ENCODE results near the gene TTC33. TPM values are rescaled to one million over a fixed set of nuclear protein-coding genes. Genes with fewer than 3 reads are reported as not detected.

TTC33 gene
- total and polyA plus RNA-seq, 2 of the 4 experiments (the other 2 are of a cell fraction) = 3.1 to 8.1 TPM

DNA sequence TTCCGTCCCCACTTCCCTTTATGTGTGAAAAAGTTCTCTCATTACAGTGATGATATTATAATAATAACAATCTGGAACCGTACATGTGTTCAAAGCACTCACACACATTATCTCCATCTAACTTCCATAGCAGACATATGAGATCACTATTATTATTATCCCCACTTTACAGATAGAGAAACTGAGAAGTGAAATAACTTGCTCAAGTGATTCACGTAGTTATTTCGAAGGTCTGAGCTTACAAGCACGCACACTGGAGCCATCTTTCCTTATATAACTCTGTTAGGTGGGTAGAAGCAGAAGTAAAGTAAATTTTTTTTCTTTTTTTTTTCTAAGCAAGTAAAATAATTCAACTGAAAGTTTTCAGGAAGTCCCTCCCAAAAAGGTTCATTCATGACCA is 139.0 kb downstream of the TTC33 start:
- Histone ChIP-seq H4K91ac (ENCODE audit: insufficient read depth, low read depth, low read length) (no peak overlapping the region), H3K36me3 (ENCODE audit: control insufficient read depth, insufficient read depth, low read length) (no peaks in the 10 kb centered on the region), H3K9me3 (ENCODE audit: control insufficient read depth, insufficient read depth, low read length) (no peaks in the 10 kb centered on the region), H3K4me2 (ENCODE audit: low read depth, low read length) (no peak overlapping the region), H2BK5ac (ENCODE audit: low read depth, low read length, poor library complexity, severe bottlenecking) (no peak overlapping the region), H4K8ac (ENCODE audit: low read depth in 2 of 2, low read length in 2 of 2) (no peak overlapping the region), H3K4ac (ENCODE audit: low read depth, low read length) (no peak overlapping the region), H2AFZ (replicated peaks; ENCODE audit: low read length, poor library complexity) (no peak overlapping the region), H3K18ac (ENCODE audit: low read depth, low read length) (no peak overlapping the region), H3K27me3 (ENCODE audit: control insufficient read depth, insufficient read depth, low read length) (no peaks in the 10 kb centered on the region), H3K9ac (ENCODE audit: low read depth, low read length) (no peak overlapping the region), H3K9me1 (ENCODE audit: insufficient read depth, low read length) (no peaks in the 10 kb centered on the region), H3K27ac (ENCODE audit: insufficient read depth, low read length) (no peak overlapping the region), H4K20me1 (ENCODE audit: insufficient read depth, low read length) (no peaks in the 10 kb centered on the region), H2AK9ac (replicated peaks; ENCODE audit: low read depth, low read length, poor library complexity) (no peak overlapping the region), H4K5ac (ENCODE audit: low read depth, low read length) (no peak overlapping the region), H3K79me1 (ENCODE audit: low read depth in 1 of 2, low read length in 2 of 2) (no peaks in the 10 kb centered on the region), H2BK120ac (ENCODE audit: low read depth, low read length) (no peak overlapping the region), H2BK15ac (ENCODE audit: low read depth, low read length) (no peak overlapping the region), H3K14ac (replicated peaks; ENCODE audit: low read depth, low read length) (no peak overlapping the region), H2BK20ac (ENCODE audit: low read depth, low read length) (no peak overlapping the region), H3K56ac (ENCODE audit: extremely low read depth, insufficient read depth, low read length) (no peak overlapping the region), H3K4me3 (ENCODE audit: insufficient read depth, low read depth, low read length) (no peak overlapping the region), H3K4me1 (ENCODE audit: control insufficient read depth, insufficient read depth, low read length) (no peaks in the 10 kb centered on the region), H3K23ac (ENCODE audit: low read depth, low read length) (no peak overlapping the region), H2AK5ac (ENCODE audit: low read depth, low read length) (no peak overlapping the region)
- in situ Hi-C loops (cut with MboI; ENCODE audit: low sequenced_read_pairs) (no loop called here), intact Hi-C loops (cut with micrococcal nuclease) (no loop called here), dilution Hi-C loops (cut with HindIII; ENCODE audit: low sequenced_read_pairs, unreplicated experiment) (no loop called here)
- no peak for ATAC-seq (ENCODE audit: low read depth)
- no CpG with 5 or more reads among the region's 5 CpGs for WGBS, 2 experiments (ENCODE audit: extremely low coverage in 2 of 2, insufficient read length in 1 of 2)
- no TSS peak for BruUV-seq (replicated peaks)
- ChIA-PET CTCF (no interaction called here), POLR2A (ENCODE audit: unreplicated experiment) (no interaction called here)
- DNase-seq = no peak
- TF ChIP-seq ELK1 (IDR thresholded peaks at IDR 0.05; ENCODE audit: borderline replicate concordance, low read depth, low read length) (no peak), CHD1 (IDR thresholded peaks at IDR 0.05; ENCODE audit: low read depth, low read length) (no peak), MAZ (IDR thresholded peaks at IDR 0.05; ENCODE audit: borderline replicate concordance, low read depth, low read length) (no peak), FOS (IDR thresholded peaks at IDR 0.05; ENCODE audit: low read depth, low read length) (no peak), CEBPB (IDR thresholded peaks at IDR 0.05; ENCODE audit: low read depth, low read length) (no peak), BHLHE40 (IDR thresholded peaks at IDR 0.05; ENCODE audit: low read depth, low read length) (no peak), POLR2A (IDR thresholded peaks at IDR 0.05; ENCODE audit: low read depth, low read length) (no peak), RFX5 (IDR thresholded peaks at IDR 0.05; ENCODE audit: low read depth, low read length) (no peak), SMC3 (IDR thresholded peaks at IDR 0.05; ENCODE audit: low read depth, low read length) (no peak), NFE2L2 (IDR thresholded peaks at IDR 0.05; ENCODE audit: low read depth, low read length) (no peak), MAFK (IDR thresholded peaks at IDR 0.05; ENCODE audit: low read depth, low read length) (no peak), MXI1 (IDR thresholded peaks at IDR 0.05; ENCODE audit: borderline replicate concordance, low read depth, low read length) (no peak), RCOR1 (IDR thresholded peaks at IDR 0.05; ENCODE audit: insufficient replicate concordance, low read length) (no peak), RAD21 (IDR thresholded peaks at IDR 0.05; ENCODE audit: low read length) (no peak)
- TF ChIP-seq, protein P1, sequence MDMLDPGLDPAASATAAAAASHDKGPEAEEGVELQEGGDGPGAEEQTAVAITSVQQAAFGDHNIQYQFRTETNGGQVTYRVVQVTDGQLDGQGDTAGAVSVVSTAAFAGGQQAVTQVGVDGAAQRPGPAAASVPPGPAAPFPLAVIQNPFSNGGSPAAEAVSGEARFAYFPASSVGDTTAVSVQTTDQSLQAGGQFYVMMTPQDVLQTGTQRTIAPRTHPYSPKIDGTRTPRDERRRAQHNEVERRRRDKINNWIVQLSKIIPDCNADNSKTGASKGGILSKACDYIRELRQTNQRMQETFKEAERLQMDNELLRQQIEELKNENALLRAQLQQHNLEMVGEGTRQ (IDR thresholded peaks at IDR 0.05; ENCODE audit: low read depth, low read length) = no peak
- TF ChIP-seq, protein P2, sequence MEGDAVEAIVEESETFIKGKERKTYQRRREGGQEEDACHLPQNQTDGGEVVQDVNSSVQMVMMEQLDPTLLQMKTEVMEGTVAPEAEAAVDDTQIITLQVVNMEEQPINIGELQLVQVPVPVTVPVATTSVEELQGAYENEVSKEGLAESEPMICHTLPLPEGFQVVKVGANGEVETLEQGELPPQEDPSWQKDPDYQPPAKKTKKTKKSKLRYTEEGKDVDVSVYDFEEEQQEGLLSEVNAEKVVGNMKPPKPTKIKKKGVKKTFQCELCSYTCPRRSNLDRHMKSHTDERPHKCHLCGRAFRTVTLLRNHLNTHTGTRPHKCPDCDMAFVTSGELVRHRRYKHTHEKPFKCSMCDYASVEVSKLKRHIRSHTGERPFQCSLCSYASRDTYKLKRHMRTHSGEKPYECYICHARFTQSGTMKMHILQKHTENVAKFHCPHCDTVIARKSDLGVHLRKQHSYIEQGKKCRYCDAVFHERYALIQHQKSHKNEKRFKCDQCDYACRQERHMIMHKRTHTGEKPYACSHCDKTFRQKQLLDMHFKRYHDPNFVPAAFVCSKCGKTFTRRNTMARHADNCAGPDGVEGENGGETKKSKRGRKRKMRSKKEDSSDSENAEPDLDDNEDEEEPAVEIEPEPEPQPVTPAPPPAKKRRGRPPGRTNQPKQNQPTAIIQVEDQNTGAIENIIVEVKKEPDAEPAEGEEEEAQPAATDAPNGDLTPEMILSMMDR (conservative IDR thresholded peaks at IDR 0.05; ENCODE audit: low read depth, low read length) = no peak

Data from IMR-90 (cell line).